GM12878 (cell line): Measurements from ENCODE around the gene SHROOM2.

Experiments
- CHD1 ChIP-seq: IDR thresholded peaks from 2 replicates; pipeline ENCODE4 v1.6.1; 2012; ENCODE audit warnings: low read depth, low read length, improper control_type of control experiment
- HCFC1 ChIP-seq: fragments of 150-350 bp; IDR thresholded peaks from 2 replicates; pipeline ENCODE4 v1.6.1; 2014; ENCODE audit warnings: low read length
- JUND ChIP-seq: IDR thresholded peaks from 2 replicates; pipeline ENCODE4 v1.6.1; 2012; ENCODE audit warnings: low read depth, mild to moderate bottlenecking, low read length, improper control_type of control experiment, moderate library complexity
- MAX ChIP-seq: IDR thresholded peaks from 2 replicates; pipeline ENCODE4 v1.6.1; 2012; ENCODE audit warnings: low read depth, low read length, improper control_type of control experiment
- PBX3 ChIP-seq: IDR thresholded peaks from 2 replicates; pipeline ENCODE4 v1.6.1; 2011; ENCODE audit warnings: mild to moderate bottlenecking, low read depth, low read length, moderate library complexity; ENCODE audit not compliant: insufficient replicate concordance
- POLR2A ChIP-seq: IDR thresholded peaks from 2 replicates; pipeline ENCODE4 v1.6.1; 2011; ENCODE audit warnings: low read depth, mild to moderate bottlenecking, low read length
- RFX5 ChIP-seq: IDR thresholded peaks from 2 replicates; pipeline ENCODE4 v1.6.1; 2011; ENCODE audit warnings: low read depth, low read length, improper control_type of control experiment
- TCF7 ChIP-seq: IDR thresholded peaks from 2 replicates; pipeline ENCODE4 v1.6.1; 2014; ENCODE audit warnings: antibody characterized with exemption, borderline replicate concordance
- USF1 ChIP-seq: IDR thresholded peaks from 2 replicates; pipeline ENCODE4 v1.6.1; 2011; ENCODE audit warnings: borderline replicate concordance, low read depth, mild to moderate bottlenecking, moderate library complexity, mixed read lengths, low read length; ENCODE audit not compliant: insufficient read depth; ENCODE audit errors: extremely low read length
- USF2 ChIP-seq: IDR thresholded peaks from 2 replicates; pipeline ENCODE4 v1.6.1; 2011; ENCODE audit warnings: low read depth, low read length, improper control_type of control experiment, borderline replicate concordance

GRCh38 chrX:9865804-9866472 lies 79.7 kb downstream of the SHROOM2 start:
- TF ChIP-seq MAX (no peak), JUND (no peak), PBX3 (no peak), HCFC1 (no peak), TCF7 (no peak), USF2 (no peak), CHD1 (no peak), USF1 (no peak), POLR2A (no peak), RFX5 (no peak)
